Stomach (tissue), 4 donors: ENCODE results near the gene SLC22A5.
"Not testable (repeated sequence)": the region's sequence is repeated elsewhere in the genome, so short reads cannot be mapped to it uniquely, and the experiment has no call there.

ENCODE experiments used
- EP300 ChIP-seq: sonication (generic); formaldehyde crosslinking; IDR thresholded peaks from one replicate; pipeline ENCODE4 v1.6.1; 2017; ENCODE audit warnings: antibody characterized with exemption
- POLR2AphosphoS5 ChIP-seq, 3 donors: sonication (generic); formaldehyde crosslinking; IDR thresholded peaks; one replicate each; pipeline ENCODE4 v1.6.1; 2016; ENCODE audit warnings: antibody characterized with exemption in 3 of 3
- TF ChIP-seq, protein P1 (sequence below), 7 experiments: fragments of 450-650 bp in 4 of 7; fragments of 200-600 bp in 3 of 7; sonication (generic) in 3 of 7; IDR thresholded peaks; one replicate each; pipeline ENCODE4 v1.5.1; 2016 to 2019; ENCODE audit warnings: antibody characterized with exemption in 7 of 7, control low read depth in 2 of 7, mild to moderate bottlenecking in 1 of 7

DNA sequence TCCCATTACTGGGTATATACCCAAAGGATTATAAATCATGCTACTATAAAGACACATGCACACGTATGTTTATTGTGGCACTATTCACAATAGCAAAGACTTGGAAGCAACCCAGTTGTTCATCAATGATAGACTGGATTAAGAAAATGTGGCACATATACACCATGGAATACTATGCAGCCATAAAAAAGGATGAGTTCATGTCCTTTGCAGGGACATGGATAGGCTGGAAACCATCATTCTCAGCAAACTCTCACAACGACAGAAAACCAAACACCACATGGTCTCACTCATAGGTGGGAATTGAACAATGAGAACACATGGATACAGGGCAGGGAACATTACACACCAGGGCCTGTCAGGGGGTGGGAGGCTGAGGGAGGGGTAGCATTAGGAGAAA is 34.5 kb downstream of the SLC22A5 start:
- TF ChIP-seq, protein P1, sequence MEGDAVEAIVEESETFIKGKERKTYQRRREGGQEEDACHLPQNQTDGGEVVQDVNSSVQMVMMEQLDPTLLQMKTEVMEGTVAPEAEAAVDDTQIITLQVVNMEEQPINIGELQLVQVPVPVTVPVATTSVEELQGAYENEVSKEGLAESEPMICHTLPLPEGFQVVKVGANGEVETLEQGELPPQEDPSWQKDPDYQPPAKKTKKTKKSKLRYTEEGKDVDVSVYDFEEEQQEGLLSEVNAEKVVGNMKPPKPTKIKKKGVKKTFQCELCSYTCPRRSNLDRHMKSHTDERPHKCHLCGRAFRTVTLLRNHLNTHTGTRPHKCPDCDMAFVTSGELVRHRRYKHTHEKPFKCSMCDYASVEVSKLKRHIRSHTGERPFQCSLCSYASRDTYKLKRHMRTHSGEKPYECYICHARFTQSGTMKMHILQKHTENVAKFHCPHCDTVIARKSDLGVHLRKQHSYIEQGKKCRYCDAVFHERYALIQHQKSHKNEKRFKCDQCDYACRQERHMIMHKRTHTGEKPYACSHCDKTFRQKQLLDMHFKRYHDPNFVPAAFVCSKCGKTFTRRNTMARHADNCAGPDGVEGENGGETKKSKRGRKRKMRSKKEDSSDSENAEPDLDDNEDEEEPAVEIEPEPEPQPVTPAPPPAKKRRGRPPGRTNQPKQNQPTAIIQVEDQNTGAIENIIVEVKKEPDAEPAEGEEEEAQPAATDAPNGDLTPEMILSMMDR (IDR thresholded peaks at IDR 0.05): not testable (repeated sequence)
- TF ChIP-seq POLR2AphosphoS5 (IDR thresholded peaks at IDR 0.05); EP300: not testable (repeated sequence)
